DMS114 treated with DMSO at 0.1 percent for 48 hours (cell line): ENCODE data around the gene OR7A10.
"Not testable (repeated sequence)": the region's sequence is repeated elsewhere in the genome, so short reads cannot be mapped to it uniquely, and the experiment has no call there.

Source experiments
- DNase-seq: peaks from one replicate; lab custom pipeline; 2025; ENCODE audit not compliant: unreplicated experiment; lab: John Stamatoyannopoulos, UW

OR7A10 gene

DNA sequence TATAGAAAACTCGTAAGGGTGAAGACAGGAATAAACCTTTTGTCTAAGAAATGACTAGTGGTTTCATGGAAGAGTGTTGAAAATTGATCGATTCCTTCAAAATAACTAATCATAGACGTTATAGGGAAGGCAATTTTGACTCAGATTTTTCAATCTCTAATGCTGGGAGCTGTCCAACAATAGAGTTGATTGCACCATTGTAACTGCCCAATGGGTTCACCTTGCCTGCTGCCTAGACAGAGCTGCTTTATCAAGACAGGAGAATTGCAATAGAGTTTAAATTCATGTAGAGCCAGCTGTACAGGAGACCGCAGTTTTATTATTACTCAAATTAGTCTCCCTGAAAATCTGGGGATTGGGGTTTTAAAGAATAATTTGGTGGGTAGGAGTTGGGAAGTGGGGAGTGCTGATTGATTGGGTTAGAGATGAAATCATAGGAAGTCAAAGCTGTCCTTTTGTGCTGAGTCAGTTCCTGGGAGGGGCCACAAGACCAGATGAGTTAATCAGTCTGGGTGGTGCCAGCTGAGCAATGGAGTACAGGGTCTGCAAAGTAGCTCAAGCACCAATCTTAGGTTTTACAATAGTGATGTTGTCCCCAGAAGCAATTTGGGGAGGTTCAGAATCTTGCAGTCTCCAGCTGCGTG, 53.5 kb downstream of the OR7A10 start:
- DNase-seq, result no peak

DNA sequence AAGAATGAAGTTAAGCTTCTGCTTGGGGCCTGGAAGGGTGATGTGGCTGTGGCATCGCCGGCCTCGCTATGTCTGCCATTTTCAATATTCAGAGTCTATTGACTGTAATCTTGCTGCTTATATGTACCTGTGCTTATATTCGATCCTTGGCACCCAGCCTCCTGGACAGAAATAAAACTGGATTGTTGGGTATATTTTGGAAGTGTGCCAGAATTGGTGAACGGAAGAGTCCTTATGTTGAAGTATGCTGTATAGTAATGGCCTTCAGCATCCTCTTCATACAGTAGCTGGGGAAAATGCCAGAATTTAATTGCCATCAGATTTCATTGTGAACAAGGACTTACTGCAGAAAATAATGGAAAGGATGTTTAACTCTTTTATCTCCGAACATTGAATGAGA, 56.5 kb downstream of the OR7A10 start:
- not testable (repeated sequence) for DNase-seq
